Subcutaneous abdominal adipose tissue (tissue), 5 donors: ENCODE measurements around the gene RAPGEF2.

Experiments used
- H3K27ac ChIP-seq: one replicate; pipeline ENCODE4 v1.7.0; 2013; ENCODE audit warnings: low read depth, mild to moderate bottlenecking, inconsistent platforms, low read length, moderate library complexity
- H3K27me3 ChIP-seq, 5 donors: one replicate each; pipeline ENCODE4 v1.7.0; 2013; ENCODE audit warnings: low read length in 5 of 5, inconsistent platforms in 1 of 5; ENCODE audit not compliant: control insufficient read depth in 5 of 5, insufficient read depth in 4 of 5
- H3K36me3 ChIP-seq, 5 donors: one replicate each; pipeline ENCODE4 v1.7.0; 2013; ENCODE audit warnings: low read length in 5 of 5; ENCODE audit not compliant: control insufficient read depth in 5 of 5, insufficient read depth in 5 of 5
- H3K4me1 ChIP-seq, 5 donors: one replicate each; pipeline ENCODE4 v1.7.0; 2013; ENCODE audit warnings: low read length in 5 of 5, mild to moderate bottlenecking in 3 of 5, moderate library complexity in 1 of 5; ENCODE audit not compliant: control insufficient read depth in 5 of 5, insufficient read depth in 5 of 5
- H3K4me3 ChIP-seq, 5 donors: one replicate each; pipeline ENCODE4 v1.7.0; 2013; ENCODE audit warnings: low read length in 5 of 5, low read depth in 1 of 5
- H3K9ac ChIP-seq, 5 donors: one replicate each; pipeline ENCODE4 v1.7.0; 2013; ENCODE audit warnings: low read length in 5 of 5, mild to moderate bottlenecking in 4 of 5, moderate library complexity in 3 of 5
- H3K9me3 ChIP-seq, 5 donors: one replicate each; pipeline ENCODE4 v1.7.0; 2013; ENCODE audit warnings: low read length in 5 of 5; ENCODE audit not compliant: control insufficient read depth in 5 of 5
- donor health status: healthy.
- donor health status: healthy.
- donor health status: healthy.
- donor health status: healthy.
- donor health status: healthy.

The RAPGEF2 gene

GRCh38 chr4:159389756-159390155 lies 286.9 kb downstream of the RAPGEF2 start:
- Histone ChIP-seq H3K4me3 (no peak overlapping the region), H3K9ac (no peak overlapping the region), H3K4me1 (peaks cover 0 to 4% (median 0%) of the 10 kb centered on the region in 5 donors), H3K36me3 (no peaks in the 10 kb centered on the region), H3K27me3 (peaks cover 0 to 3% (median 0%) of the 10 kb centered on the region in 5 donors), H3K9me3 (no peaks in the 10 kb centered on the region), H3K27ac (no peak overlapping the region)

GRCh38 chr4:159390648-159391047 lies 287.8 kb downstream of the RAPGEF2 start:
- Histone ChIP-seq H3K27me3 (no peaks in the 10 kb centered on the region), H3K27ac (no peak overlapping the region), H3K4me1 (peaks cover 0 to 4% (median 0%) of the 10 kb centered on the region in 5 donors), H3K9ac (no peak overlapping the region), H3K9me3 (no peaks in the 10 kb centered on the region), H3K4me3 (no peak overlapping the region), H3K36me3 (no peaks in the 10 kb centered on the region)

GRCh38 chr4:159395693-159396092 lies 292.8 kb downstream of the RAPGEF2 start:
- Histone ChIP-seq H3K9me3 (no peaks in the 10 kb centered on the region), H3K27ac (no peak overlapping the region), H3K4me3 (no peak overlapping the region), H3K27me3 (peaks cover 0 to 2% (median 0%) of the 10 kb centered on the region in 5 donors), H3K9ac (no peak overlapping the region), H3K4me1 (peaks cover 0 to 15% (median 5%) of the 10 kb centered on the region in 5 donors), H3K36me3 (no peaks in the 10 kb centered on the region)

DNA sequence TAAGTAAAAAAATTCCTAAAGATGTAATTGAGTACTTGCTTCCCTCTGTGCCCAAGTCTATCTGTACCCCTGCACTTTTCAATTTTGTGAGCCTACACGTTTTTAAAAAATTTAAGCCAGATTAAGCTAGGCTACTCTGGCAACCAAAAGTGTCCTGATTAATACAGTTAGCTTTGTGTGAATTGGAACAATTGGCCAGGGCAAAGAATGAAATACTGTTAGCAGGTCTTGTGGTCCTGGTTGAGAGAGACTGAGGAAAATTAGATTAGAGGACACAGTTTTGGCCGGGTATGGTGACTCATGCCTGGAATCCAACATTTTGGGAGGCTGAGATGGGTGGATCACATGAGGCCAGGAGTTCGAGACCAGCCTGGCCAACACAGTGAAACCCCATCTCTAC lies 293.3 kb downstream of the RAPGEF2 start:
- Histone ChIP-seq H3K9me3 (no peaks in the 10 kb centered on the region), H3K9ac (no peak overlapping the region)

DNA sequence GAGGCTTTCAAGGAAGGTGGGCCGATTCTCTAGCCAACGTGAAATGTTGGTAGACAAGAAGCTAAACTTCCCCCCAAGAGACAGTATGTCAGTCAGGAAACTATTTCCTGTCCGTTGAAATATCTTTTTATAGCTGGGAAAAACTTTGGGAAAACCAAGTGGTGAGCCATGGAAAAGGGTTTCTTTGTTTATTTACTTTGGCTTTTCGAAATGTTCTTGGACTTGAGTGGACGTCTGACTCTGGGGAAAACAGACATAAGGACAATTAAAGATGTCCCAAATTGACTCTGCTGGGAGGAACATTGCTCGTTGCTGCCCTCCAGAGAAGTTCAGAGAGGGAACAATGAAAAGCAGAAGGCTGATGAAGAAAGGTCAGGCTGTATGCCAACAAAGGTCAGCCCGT lies 295.4 kb downstream of the RAPGEF2 start:
- H3K36me3 ChIP-seq: no peaks in the 10 kb centered on the region
- H3K27ac ChIP-seq: no peak overlapping the region
- no peak overlapping the region for H3K9ac ChIP-seq
- peaks cover 0 to 24% (median 10%) of the 10 kb centered on the region in 5 donors for H3K4me1 ChIP-seq
- no peaks in the 10 kb centered on the region for H3K9me3 ChIP-seq
- H3K4me3 ChIP-seq: no peak overlapping the region
- peaks cover 0 to 8% (median 0%) of the 10 kb centered on the region in 5 donors for H3K27me3 ChIP-seq

More for the DNA sequence above, 293.3 kb downstream of the RAPGEF2 start:
- Histone ChIP-seq H3K4me3 (no peak overlapping the region), H3K4me1 (peaks cover 0 to 20% (median 8%) of the 10 kb centered on the region in 5 donors), H3K27ac (no peak overlapping the region), H3K36me3 (no peaks in the 10 kb centered on the region), H3K27me3 (peaks cover 0 to 6% (median 0%) of the 10 kb centered on the region in 5 donors)

DNA sequence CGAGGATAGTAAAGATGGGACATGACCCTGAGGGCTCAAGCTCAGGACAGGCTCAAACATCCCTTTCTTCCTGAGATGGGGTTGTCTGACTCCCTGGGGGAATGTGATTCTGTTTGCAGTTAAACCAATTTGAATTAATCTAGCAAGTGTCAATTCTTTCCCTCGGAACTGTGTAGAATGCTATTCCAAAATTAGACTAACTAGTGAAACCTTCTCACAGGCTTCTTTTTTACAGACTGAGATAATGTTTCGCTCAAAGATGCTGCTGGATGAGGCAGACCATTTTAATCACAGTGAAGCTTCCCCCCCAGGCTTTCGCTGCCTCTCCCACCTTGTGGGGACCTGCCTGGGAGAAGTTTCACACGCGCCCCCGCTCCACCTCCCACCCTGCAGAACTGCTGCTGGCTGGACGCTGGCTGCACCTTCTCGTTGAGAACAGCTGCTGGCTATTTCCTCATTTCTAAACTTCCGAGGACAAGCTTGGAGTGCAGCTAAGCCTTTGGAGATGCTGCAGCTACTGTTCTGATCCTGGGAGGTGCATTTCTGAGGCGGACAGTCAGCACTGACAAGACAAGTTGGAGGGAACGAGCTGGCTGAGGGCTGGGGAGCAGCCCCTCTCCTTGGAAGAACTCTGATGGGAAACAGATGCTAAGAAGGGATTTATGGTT lies 297.8 kb downstream of the RAPGEF2 start:
- H3K27me3 ChIP-seq: peaks cover 0 to 8% (median 0%) of the 10 kb centered on the region in 5 donors
- H3K27ac ChIP-seq: no peak overlapping the region
- H3K4me3 ChIP-seq: peak overlapping the region in 4 of 5 donors; percentile 13 to 51 (median 18)
- peaks cover 0 to 24% (median 10%) of the 10 kb centered on the region in 5 donors for H3K4me1 ChIP-seq
- H3K36me3 ChIP-seq: no peaks in the 10 kb centered on the region
- H3K9ac ChIP-seq: no peak overlapping the region
- no peaks in the 10 kb centered on the region for H3K9me3 ChIP-seq

DNA sequence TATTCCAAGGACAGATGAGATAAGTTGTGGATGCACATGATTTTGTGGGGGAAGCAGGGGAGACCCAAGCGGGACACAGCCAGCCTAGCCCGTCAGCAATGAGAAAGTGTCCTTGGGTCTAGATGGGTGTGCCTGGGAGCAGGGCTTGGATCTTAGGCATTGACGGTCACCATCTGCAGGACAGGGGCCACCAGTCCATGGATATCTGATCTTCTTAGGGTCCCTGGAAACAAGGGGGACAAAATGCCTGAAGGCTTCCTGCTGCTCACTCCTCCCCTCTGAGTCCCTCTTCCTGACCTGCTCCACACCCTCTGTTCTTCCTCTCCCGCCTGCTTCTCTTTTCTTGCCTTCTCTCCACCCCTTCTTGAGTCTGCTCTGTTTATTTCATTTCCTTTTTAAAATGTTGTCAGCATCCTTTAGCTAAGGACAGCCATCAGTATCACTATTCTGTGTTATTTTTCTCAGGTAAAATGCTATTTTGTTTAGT lies 298.4 kb downstream of the RAPGEF2 start:
- H3K9ac ChIP-seq: no peak overlapping the region
- H3K36me3 ChIP-seq: no peaks in the 10 kb centered on the region
- H3K27ac ChIP-seq: no peak overlapping the region
- H3K27me3 ChIP-seq: peaks cover 0 to 8% (median 0%) of the 10 kb centered on the region in 5 donors
- peaks cover 0 to 24% (median 10%) of the 10 kb centered on the region in 5 donors for H3K4me1 ChIP-seq
- H3K9me3 ChIP-seq: no peaks in the 10 kb centered on the region
- peak overlapping the region in 4 of 5 donors; percentile 13 to 51 (median 18) for H3K4me3 ChIP-seq

- H3K9ac ChIP-seq: no peak overlapping the region
- peaks cover 0 to 24% (median 10%) of the 10 kb centered on the region in 5 donors for H3K4me1 ChIP-seq
- no peak overlapping the region for H3K27ac ChIP-seq
- no peaks in the 10 kb centered on the region for H3K9me3 ChIP-seq
- no peaks in the 10 kb centered on the region for H3K36me3 ChIP-seq
- H3K27me3 ChIP-seq: peaks cover 0 to 8% (median 0%) of the 10 kb centered on the region in 5 donors
- no peak overlapping the region for H3K4me3 ChIP-seq
These were observed 299.0 kb downstream of the RAPGEF2 start for GRCh38 chr4:159401791-159402380.
